PC-3 (cell line): ENCODE results near the gene CYB5R3. TPM values are rescaled to one million over a fixed set of nuclear protein-coding genes. Genes with fewer than 3 reads are reported as not detected.

Experiments used
- ATAC-seq: fragments of 200-7000 bp; cut with Tn5 transposase; 2 replicates; pipeline ENCODE4 v1.9.1; 2020; ENCODE audit warnings: mild to moderate bottlenecking, moderate library complexity
- BruUV-seq: library from RNA; stranded (reverse); fragments of 400-500 nt; replicated peaks from 2 replicates; lab custom pipeline; 2021; lab: Mats Ljungman, UMichigan
- CTCF ChIA-PET: fragments of 300-600 bp; sonication (Branson Sonifier 250); formaldehyde crosslinking; loops from one replicate; lab custom pipeline; 2022; ENCODE audit warnings: antibody characterized with exemption; lab: Charles Lee
- POLR2A ChIA-PET: fragments of 300-600 bp; sonication (Branson Sonifier 250); formaldehyde crosslinking; loops from one replicate; lab custom pipeline; 2022; ENCODE audit warnings: antibody characterized with exemption; ENCODE audit not compliant: unreplicated experiment; lab: Charles Lee
- DNase-seq: peaks from one replicate; pipeline ENCODE4 v3.0.0-alpha.2; 2015
- H2AFZ ChIP-seq: fragments of 300-600 bp; sonication (generic); 2 replicates; pipeline ENCODE4 v1.6.0; 2016; ENCODE audit warnings: antibody characterized with exemption, low read length
- H3F3A ChIP-seq: fragments of 300-600 bp; sonication (generic); one replicate; pipeline ENCODE4 v1.6.0; 2017; ENCODE audit warnings: antibody characterized with exemption, low read length, control low read depth, mild to moderate bottlenecking; ENCODE audit not compliant: unreplicated experiment
- H3K27ac ChIP-seq: fragments of 300-600 bp; sonication (generic); 2 replicates; pipeline ENCODE4 v1.5.1; 2016; ENCODE audit warnings: mild to moderate bottlenecking, low read length
- H3K27me3 ChIP-seq: fragments of 300-600 bp; sonication (generic); 2 replicates; pipeline ENCODE4 v1.6.1; 2016; ENCODE audit warnings: low read length, mixed read lengths
- H3K36me3 ChIP-seq: fragments of 300-600 bp; sonication (generic); 2 replicates; pipeline ENCODE4 v1.6.1; 2016; ENCODE audit warnings: low read depth, mixed run types, low read length, mixed read lengths
- H3K4me1 ChIP-seq: fragments of 300-600 bp; sonication (generic); 2 replicates; pipeline ENCODE4 v1.5.1; 2016; ENCODE audit warnings: low read length; ENCODE audit not compliant: insufficient read depth
- H3K4me2 ChIP-seq: fragments of 300-600 bp; sonication (generic); 2 replicates; pipeline ENCODE4 v1.6.0; 2016; ENCODE audit warnings: low read length
- H3K4me3 ChIP-seq: fragments of 300-600 bp; sonication (generic); 2 replicates; pipeline ENCODE4 v1.5.1; 2016; ENCODE audit warnings: mild to moderate bottlenecking, low read length, mixed read lengths
- H3K79me2 ChIP-seq: fragments of 300-600 bp; sonication (generic); 2 replicates; pipeline ENCODE4 v1.6.1; 2017; ENCODE audit warnings: low read length, mixed read lengths
- H3K9ac ChIP-seq: fragments of 300-600 bp; sonication (generic); 2 replicates; pipeline ENCODE4 v1.6.0; 2016; ENCODE audit warnings: mild to moderate bottlenecking, low read length
- H3K9me2 ChIP-seq: fragments of 300-600 bp; sonication (generic); replicated peaks from 2 replicates; pipeline ENCODE4 v1.6.1; 2016; ENCODE audit warnings: mixed run types, low read length, mixed read lengths
- H3K9me3 ChIP-seq: fragments of 300-600 bp; sonication (generic); 2 replicates; pipeline ENCODE4 v1.6.1; 2016; ENCODE audit warnings: low read length, mixed read lengths
- H4K20me1 ChIP-seq: fragments of 300-600 bp; sonication (generic); 2 replicates; pipeline ENCODE4 v1.6.1; 2016; ENCODE audit warnings: low read length, mixed read lengths
- EZH2 ChIP-seq: fragments of 300-600 bp; sonication (generic); IDR thresholded peaks from one replicate; pipeline ENCODE4 v1.6.1; 2017; ENCODE audit warnings: antibody characterized with exemption, mild to moderate bottlenecking, low read length; ENCODE audit not compliant: unreplicated experiment
- EZH2phosphoT487 ChIP-seq: fragments of 300-600 bp; sonication (generic); IDR thresholded peaks from 2 replicates; pipeline ENCODE4 v1.6.1; 2018; ENCODE audit warnings: mild to moderate bottlenecking, antibody characterized with exemption, low read length, borderline replicate concordance
- intact Hi-C: fragments of 100-400 bp; cut with micrococcal nuclease; formaldehyde crosslinking; loops from 2 replicates; pipeline ENCODE4 v1.9.0; 2023
- total RNA-seq: library from RNA; depleted of rRNA; stranded (reverse); fragments of >200 nt; gene quantifications from 2 replicates; pipeline ENCODE4 v1.2.3, GENCODE V29; 2014
- TF ChIP-seq, protein P1 (sequence below): fragments of 300-600 bp; sonication (generic); conservative IDR thresholded peaks from 2 replicates; pipeline ENCODE4 v1.5.1; 2017; ENCODE audit warnings: antibody characterized with exemption, low read depth, mild to moderate bottlenecking, low read length

CYB5R3 gene
- total RNA-seq, 1 experiment from 2014 or later, result 73.3 TPM

GRCh38 chr22:42637555-42637954 is 11.6 kb downstream of the CYB5R3 start:
- Histone ChIP-seq H3K4me3 (no peak overlapping the region), H3F3A (no peaks in the 10 kb centered on the region), H4K20me1 (no peaks in the 10 kb centered on the region), H3K9me3 (no peaks in the 10 kb centered on the region), H3K4me2 (no peak overlapping the region), H3K79me2 (peaks cover under 1% of the 10 kb centered on the region; the same call in 1 of the 2 replicates), H3K27me3 (no peaks in the 10 kb centered on the region), H3K27ac (no peak overlapping the region), H3K9me2 (no peaks in the 10 kb centered on the region), H3K4me1 (peaks cover 11% of the 10 kb centered on the region), H3K36me3 (no peaks in the 10 kb centered on the region), H3K9ac (no peak overlapping the region), H2AFZ (no peak overlapping the region)
- BruUV-seq, result no TSS peak
- intact Hi-C loops, result no loop called here
- ChIA-PET CTCF (no interaction called here), POLR2A (no interaction called here)
- DNase-seq (no peak), ATAC-seq (no peak)
- TF ChIP-seq EZH2 (no peak), EZH2phosphoT487 (no peak)
- TF ChIP-seq, protein P1, sequence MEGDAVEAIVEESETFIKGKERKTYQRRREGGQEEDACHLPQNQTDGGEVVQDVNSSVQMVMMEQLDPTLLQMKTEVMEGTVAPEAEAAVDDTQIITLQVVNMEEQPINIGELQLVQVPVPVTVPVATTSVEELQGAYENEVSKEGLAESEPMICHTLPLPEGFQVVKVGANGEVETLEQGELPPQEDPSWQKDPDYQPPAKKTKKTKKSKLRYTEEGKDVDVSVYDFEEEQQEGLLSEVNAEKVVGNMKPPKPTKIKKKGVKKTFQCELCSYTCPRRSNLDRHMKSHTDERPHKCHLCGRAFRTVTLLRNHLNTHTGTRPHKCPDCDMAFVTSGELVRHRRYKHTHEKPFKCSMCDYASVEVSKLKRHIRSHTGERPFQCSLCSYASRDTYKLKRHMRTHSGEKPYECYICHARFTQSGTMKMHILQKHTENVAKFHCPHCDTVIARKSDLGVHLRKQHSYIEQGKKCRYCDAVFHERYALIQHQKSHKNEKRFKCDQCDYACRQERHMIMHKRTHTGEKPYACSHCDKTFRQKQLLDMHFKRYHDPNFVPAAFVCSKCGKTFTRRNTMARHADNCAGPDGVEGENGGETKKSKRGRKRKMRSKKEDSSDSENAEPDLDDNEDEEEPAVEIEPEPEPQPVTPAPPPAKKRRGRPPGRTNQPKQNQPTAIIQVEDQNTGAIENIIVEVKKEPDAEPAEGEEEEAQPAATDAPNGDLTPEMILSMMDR, result no peak

GRCh38 chr22:42636506-42636905 is 12.7 kb downstream of the CYB5R3 start:
- H3K4me3 ChIP-seq, result no peak overlapping the region
- H4K20me1 ChIP-seq, result no peaks in the 10 kb centered on the region
- POLR2A ChIA-PET, result interaction anchor here (0.6 kb wide), 1 partner anchor 551 kb away, joined by 5 read pairs; no protein-coding TSS in a partner anchor
- intact Hi-C loops, result no loop called here
- H3K9ac ChIP-seq, result no peak overlapping the region
- no TSS peak for BruUV-seq
- TF ChIP-seq, protein P1, result no peak
- TF ChIP-seq EZH2phosphoT487 (no peak), EZH2 (no peak)
- no peak overlapping the region for H2AFZ ChIP-seq
- H3K4me1 ChIP-seq, result peaks cover 11% of the 10 kb centered on the region
- H3K9me3 ChIP-seq, result no peaks in the 10 kb centered on the region
- H3K79me2 ChIP-seq, result no peaks in the 10 kb centered on the region
- CTCF ChIA-PET, result no interaction called here
- H3F3A ChIP-seq, result no peaks in the 10 kb centered on the region
- no peaks in the 10 kb centered on the region for H3K27me3 ChIP-seq
- H3K9me2 ChIP-seq, result no peaks in the 10 kb centered on the region
- ATAC-seq (no peak), DNase-seq (no peak)
- no peaks in the 10 kb centered on the region for H3K36me3 ChIP-seq
- 0 out of 2 replicates have a peak overlapping the region, but pooled peaks have one; percentile 57 for H3K27ac ChIP-seq
- H3K4me2 ChIP-seq, result no peak overlapping the region

DNA sequence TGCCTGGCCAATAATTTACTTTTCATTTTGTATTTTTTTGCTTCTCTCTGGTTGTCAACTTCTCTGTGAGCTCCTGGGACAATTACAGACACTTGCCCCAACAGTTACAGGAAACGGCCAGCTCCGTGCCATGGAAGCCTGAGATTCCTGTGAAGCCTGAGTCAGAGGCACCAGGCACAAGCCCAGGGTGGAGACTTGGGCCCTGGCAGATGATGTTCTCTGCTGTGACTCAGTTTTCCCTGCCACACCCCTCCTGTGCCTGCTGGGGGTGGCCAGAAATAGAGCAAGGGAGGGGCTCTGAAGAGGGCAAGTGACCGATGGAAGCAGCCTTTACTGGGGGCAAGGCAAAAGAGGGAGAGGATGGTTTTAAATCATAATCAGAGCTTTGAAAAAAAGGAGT is 13.7 kb downstream of the CYB5R3 start:
- H3K27me3 ChIP-seq, result no peaks in the 10 kb centered on the region
- peak overlapping the region; percentile 34; the same call in 1 of the 2 replicates for H3K4me2 ChIP-seq
- no peaks in the 10 kb centered on the region for H3K36me3 ChIP-seq
- intact Hi-C loops, result no loop called here
- ChIA-PET CTCF (interaction anchor here (0.6 kb wide), 1 partner anchor 11 kb away, joined by 5 read pairs; no protein-coding TSS in a partner anchor), POLR2A (interaction anchor here (0.6 to 0.7 kb wide), 2 partner anchors 14 to 185 kb away, joined by 3 to 12 read pairs; no protein-coding TSS in a partner anchor)
- no peaks in the 10 kb centered on the region for H3F3A ChIP-seq
- H2AFZ ChIP-seq, result no peak overlapping the region
- H3K9ac ChIP-seq, result no peak overlapping the region
- DNase-seq (peak; percentile 76), ATAC-seq (peak; percentile 99)
- no peaks in the 10 kb centered on the region for H3K79me2 ChIP-seq
- no peaks in the 10 kb centered on the region for H4K20me1 ChIP-seq
- peaks cover 11% of the 10 kb centered on the region for H3K4me1 ChIP-seq
- no peaks in the 10 kb centered on the region for H3K9me2 ChIP-seq
- H3K27ac ChIP-seq, result peak overlapping the region; percentile 62
- TF ChIP-seq, protein P1, result no peak
- no peak for TF ChIP-seq EZH2
- TF ChIP-seq EZH2phosphoT487, result no peak
- H3K4me3 ChIP-seq, result no peak overlapping the region
- TSS peak; percentile 44 for BruUV-seq
- no peaks in the 10 kb centered on the region for H3K9me3 ChIP-seq
